WTC11 (cell line): Measurements from ENCODE around the gene LIN7A.

Experiments used
- CREB1 ChIP-seq: sonication (generic); formaldehyde crosslinking; IDR thresholded peaks from 2 replicates; pipeline ENCODE4 v1.8.0; 2023; ENCODE audit warnings: mild to moderate bottlenecking, missing genetic modification reagents
- ELF4 ChIP-seq: sonication (generic); formaldehyde crosslinking; IDR thresholded peaks from 2 replicates; pipeline ENCODE4 v1.8.1; 2022; ENCODE audit warnings: low read depth, mild to moderate bottlenecking, moderate library complexity, missing genetic modification reagents
- ESRRA ChIP-seq: sonication (generic); formaldehyde crosslinking; IDR thresholded peaks from 2 replicates; pipeline ENCODE4 v1.8.1; 2022; ENCODE audit warnings: mild to moderate bottlenecking, missing genetic modification reagents, borderline replicate concordance
- NFYB ChIP-seq: sonication (generic); formaldehyde crosslinking; conservative IDR thresholded peaks from 2 replicates; pipeline ENCODE4 v1.8.0; 2022; ENCODE audit warnings: low read depth, missing genetic modification reagents
- SP1 ChIP-seq: sonication (generic); formaldehyde crosslinking; conservative IDR thresholded peaks from 2 replicates; pipeline ENCODE4 v1.8.1; 2022; ENCODE audit warnings: missing genetic modification reagents
- TCF7 ChIP-seq: sonication (generic); formaldehyde crosslinking; IDR thresholded peaks from 2 replicates; pipeline ENCODE4 v1.8.0; 2022; ENCODE audit warnings: mild to moderate bottlenecking, low read depth, missing genetic modification reagents, moderate library complexity
- TEAD1 ChIP-seq: sonication (generic); formaldehyde crosslinking; IDR thresholded peaks from 2 replicates; pipeline ENCODE4 v1.8.0; 2022; ENCODE audit warnings: mild to moderate bottlenecking, missing genetic modification reagents
- ZNF317 ChIP-seq: sonication (generic); formaldehyde crosslinking; IDR thresholded peaks from 2 replicates; pipeline ENCODE4 v1.8.1; 2023; ENCODE audit warnings: low read depth, mild to moderate bottlenecking, moderate library complexity, missing genetic modification reagents, borderline replicate concordance
- TF ChIP-seq, protein P1 (sequence below): sonication (generic); formaldehyde crosslinking; IDR thresholded peaks from 2 replicates; pipeline ENCODE4 v1.8.0; 2022; ENCODE audit warnings: mild to moderate bottlenecking, missing genetic modification reagents
- TF ChIP-seq, protein P2 (sequence below): fragments of 200-600 bp; IDR thresholded peaks from 2 replicates; pipeline ENCODE4 v1.8.0; 2022; ENCODE audit warnings: antibody characterized with exemption
- TF ChIP-seq, protein P3 (sequence below): sonication (generic); formaldehyde crosslinking; IDR thresholded peaks from 2 replicates; pipeline ENCODE4 v1.8.1; 2023; ENCODE audit warnings: mild to moderate bottlenecking, missing genetic modification reagents, moderate library complexity
- TF ChIP-seq, protein P4 (sequence below): sonication (generic); formaldehyde crosslinking; IDR thresholded peaks from 2 replicates; pipeline ENCODE4 v1.8.0; 2023; ENCODE audit warnings: missing genetic modification reagents, mild to moderate bottlenecking, borderline replicate concordance

DNA sequence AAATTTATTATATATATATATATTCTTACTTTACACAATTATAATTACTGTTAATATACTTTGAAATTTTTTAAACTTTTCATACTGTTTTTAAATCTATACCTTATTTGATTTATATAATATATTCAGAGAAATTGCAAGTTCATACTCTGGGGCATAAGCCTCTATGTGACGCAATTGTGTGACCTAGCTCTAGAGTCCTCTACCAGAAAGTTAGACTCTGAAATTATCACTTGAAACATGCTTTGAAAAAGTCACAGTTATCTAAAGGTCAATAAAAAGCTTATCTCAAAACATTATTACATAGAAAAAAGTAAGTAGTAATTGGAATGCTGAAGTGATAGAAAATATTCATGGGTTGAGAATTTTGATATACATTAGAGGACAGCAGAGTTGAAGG is 93.8 kb downstream of the LIN7A start:
- TF ChIP-seq, protein P1, sequence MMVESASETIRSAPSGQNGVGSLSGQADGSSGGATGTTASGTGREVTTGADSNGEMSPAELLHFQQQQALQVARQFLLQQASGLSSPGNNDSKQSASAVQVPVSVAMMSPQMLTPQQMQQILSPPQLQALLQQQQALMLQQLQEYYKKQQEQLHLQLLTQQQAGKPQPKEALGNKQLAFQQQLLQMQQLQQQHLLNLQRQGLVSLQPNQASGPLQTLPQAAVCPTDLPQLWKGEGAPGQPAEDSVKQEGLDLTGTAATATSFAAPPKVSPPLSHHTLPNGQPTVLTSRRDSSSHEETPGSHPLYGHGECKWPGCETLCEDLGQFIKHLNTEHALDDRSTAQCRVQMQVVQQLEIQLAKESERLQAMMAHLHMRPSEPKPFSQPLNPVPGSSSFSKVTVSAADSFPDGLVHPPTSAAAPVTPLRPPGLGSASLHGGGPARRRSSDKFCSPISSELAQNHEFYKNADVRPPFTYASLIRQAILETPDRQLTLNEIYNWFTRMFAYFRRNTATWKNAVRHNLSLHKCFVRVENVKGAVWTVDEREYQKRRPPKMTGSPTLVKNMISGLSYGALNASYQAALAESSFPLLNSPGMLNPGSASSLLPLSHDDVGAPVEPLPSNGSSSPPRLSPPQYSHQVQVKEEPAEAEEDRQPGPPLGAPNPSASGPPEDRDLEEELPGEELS (CRISPR knock-in tag), result no peak
- TF ChIP-seq, protein P2, sequence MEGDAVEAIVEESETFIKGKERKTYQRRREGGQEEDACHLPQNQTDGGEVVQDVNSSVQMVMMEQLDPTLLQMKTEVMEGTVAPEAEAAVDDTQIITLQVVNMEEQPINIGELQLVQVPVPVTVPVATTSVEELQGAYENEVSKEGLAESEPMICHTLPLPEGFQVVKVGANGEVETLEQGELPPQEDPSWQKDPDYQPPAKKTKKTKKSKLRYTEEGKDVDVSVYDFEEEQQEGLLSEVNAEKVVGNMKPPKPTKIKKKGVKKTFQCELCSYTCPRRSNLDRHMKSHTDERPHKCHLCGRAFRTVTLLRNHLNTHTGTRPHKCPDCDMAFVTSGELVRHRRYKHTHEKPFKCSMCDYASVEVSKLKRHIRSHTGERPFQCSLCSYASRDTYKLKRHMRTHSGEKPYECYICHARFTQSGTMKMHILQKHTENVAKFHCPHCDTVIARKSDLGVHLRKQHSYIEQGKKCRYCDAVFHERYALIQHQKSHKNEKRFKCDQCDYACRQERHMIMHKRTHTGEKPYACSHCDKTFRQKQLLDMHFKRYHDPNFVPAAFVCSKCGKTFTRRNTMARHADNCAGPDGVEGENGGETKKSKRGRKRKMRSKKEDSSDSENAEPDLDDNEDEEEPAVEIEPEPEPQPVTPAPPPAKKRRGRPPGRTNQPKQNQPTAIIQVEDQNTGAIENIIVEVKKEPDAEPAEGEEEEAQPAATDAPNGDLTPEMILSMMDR, result no peak
- TF ChIP-seq ESRRA (CRISPR knock-in tag), result no peak
- no peak for TF ChIP-seq ELF4 (CRISPR knock-in tag)
- no peak for TF ChIP-seq NFYB
- TF ChIP-seq TCF7 (CRISPR knock-in tag), result no peak
- no peak for TF ChIP-seq CREB1 (CRISPR knock-in tag)
- TF ChIP-seq, protein P3, sequence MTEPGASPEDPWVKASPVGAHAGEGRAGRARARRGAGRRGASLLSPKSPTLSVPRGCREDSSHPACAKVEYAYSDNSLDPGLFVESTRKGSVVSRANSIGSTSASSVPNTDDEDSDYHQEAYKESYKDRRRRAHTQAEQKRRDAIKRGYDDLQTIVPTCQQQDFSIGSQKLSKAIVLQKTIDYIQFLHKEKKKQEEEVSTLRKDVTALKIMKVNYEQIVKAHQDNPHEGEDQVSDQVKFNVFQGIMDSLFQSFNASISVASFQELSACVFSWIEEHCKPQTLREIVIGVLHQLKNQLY (CRISPR knock-in tag), result no peak
- no peak for TF ChIP-seq SP1
- TF ChIP-seq, protein P4, sequence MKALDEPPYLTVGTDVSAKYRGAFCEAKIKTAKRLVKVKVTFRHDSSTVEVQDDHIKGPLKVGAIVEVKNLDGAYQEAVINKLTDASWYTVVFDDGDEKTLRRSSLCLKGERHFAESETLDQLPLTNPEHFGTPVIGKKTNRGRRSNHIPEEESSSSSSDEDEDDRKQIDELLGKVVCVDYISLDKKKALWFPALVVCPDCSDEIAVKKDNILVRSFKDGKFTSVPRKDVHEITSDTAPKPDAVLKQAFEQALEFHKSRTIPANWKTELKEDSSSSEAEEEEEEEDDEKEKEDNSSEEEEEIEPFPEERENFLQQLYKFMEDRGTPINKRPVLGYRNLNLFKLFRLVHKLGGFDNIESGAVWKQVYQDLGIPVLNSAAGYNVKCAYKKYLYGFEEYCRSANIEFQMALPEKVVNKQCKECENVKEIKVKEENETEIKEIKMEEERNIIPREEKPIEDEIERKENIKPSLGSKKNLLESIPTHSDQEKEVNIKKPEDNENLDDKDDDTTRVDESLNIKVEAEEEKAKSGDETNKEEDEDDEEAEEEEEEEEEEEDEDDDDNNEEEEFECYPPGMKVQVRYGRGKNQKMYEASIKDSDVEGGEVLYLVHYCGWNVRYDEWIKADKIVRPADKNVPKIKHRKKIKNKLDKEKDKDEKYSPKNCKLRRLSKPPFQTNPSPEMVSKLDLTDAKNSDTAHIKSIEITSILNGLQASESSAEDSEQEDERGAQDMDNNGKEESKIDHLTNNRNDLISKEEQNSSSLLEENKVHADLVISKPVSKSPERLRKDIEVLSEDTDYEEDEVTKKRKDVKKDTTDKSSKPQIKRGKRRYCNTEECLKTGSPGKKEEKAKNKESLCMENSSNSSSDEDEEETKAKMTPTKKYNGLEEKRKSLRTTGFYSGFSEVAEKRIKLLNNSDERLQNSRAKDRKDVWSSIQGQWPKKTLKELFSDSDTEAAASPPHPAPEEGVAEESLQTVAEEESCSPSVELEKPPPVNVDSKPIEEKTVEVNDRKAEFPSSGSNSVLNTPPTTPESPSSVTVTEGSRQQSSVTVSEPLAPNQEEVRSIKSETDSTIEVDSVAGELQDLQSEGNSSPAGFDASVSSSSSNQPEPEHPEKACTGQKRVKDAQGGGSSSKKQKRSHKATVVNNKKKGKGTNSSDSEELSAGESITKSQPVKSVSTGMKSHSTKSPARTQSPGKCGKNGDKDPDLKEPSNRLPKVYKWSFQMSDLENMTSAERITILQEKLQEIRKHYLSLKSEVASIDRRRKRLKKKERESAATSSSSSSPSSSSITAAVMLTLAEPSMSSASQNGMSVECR (CRISPR knock-in tag), result no peak
- no peak for TF ChIP-seq TEAD1
- no peak for TF ChIP-seq ZNF317 (CRISPR knock-in tag)
